ENCODE data around the gene AS3MT. TPM values are rescaled to one million over a fixed set of nuclear protein-coding genes. Genes with fewer than 3 reads are reported as not detected.
"Not testable (repeated sequence)": the region's sequence is repeated elsewhere in the genome, so short reads cannot be mapped to it uniquely, and the experiment has no call there.

AS3MT gene
- polyA plus RNA-seq, 1 of the 3 experiments (the other 2 are of a cell fraction) = 9.0 TPM

- Histone ChIP-seq H3K4me2 (peak overlapping the region; percentile 56), H3K9ac (peak overlapping the region; percentile 7; the same call in 1 of the 2 replicates), H2AFZ (ENCODE audit: low read depth) (peak overlapping the region; percentile 53; the same call in 1 of the 2 replicates), H3K79me2 (ENCODE audit: insufficient read depth) (peaks cover 31% of the 10 kb centered on the region), H3K4me3 (ENCODE audit: low read depth in 2 of 2, low read length in 1 of 2) (peak overlapping the region in 1 of 2 experiments; percentile 14; a peak in 1 of 4 replicates), H3K4me1 (ENCODE audit: control insufficient read depth in 1 of 2, insufficient read depth in 2 of 2, low read depth in 1 of 2, low read length in 1 of 2) (peaks cover 2 to 18% of the 10 kb centered on the region in 2 experiments; a peak in 2 of 4 replicates), H3K27ac (ENCODE audit: low read depth in 2 of 2, low read length in 1 of 2) (peak overlapping the region; percentile 8 to 78; a peak in 3 of 4 replicates), H3F3A (replicated peaks; ENCODE audit: insufficient read depth) (peaks cover 13% of the 10 kb centered on the region)
- H3K9me2 ChIP-seq; DNase-seq; H3K9me3 ChIP-seq; H4K20me1 ChIP-seq (ENCODE audit: insufficient read depth); H3K27me3 ChIP-seq (ENCODE audit: insufficient read depth); H3K36me3 ChIP-seq (replicated peaks in 1 of 2; ENCODE audit: control insufficient read depth in 1 of 2, insufficient read depth in 2 of 2, low read length in 1 of 2); POLR2A ChIA-PET: not testable (repeated sequence)
- TF ChIP-seq MAX (IDR thresholded peaks at IDR 0.05; ENCODE audit: low read depth) (peak; percentile 65; the same call in 1 of the 2 replicates), YY1 (IDR thresholded peaks at IDR 0.05; ENCODE audit: low read depth) (peak; percentile 60; the same call in 1 of the 2 replicates), FOSL2 (IDR thresholded peaks at IDR 0.05; ENCODE audit: borderline replicate concordance, low read depth) (peak; percentile 91), PBX3 (IDR thresholded peaks at IDR 0.05) (peak; percentile 61), TCF12 (IDR thresholded peaks at IDR 0.05) (peak; percentile 81), JUND (IDR thresholded peaks at IDR 0.05) (peak; percentile 83)
- WGBS (ENCODE audit: low lambda C conversion rate) = 44% methylated on average over 11 of the region's 11 CpGs
- CTCF ChIA-PET = interaction anchor here (1.3 to 1.6 kb wide), 2 partner anchors 45 to 62 kb away, joined by 3 to 8 read pairs; partner anchors contain the start of gene CNNM2
Measured at GRCh38 chr10:102855731-102856436, 13.4 kb upstream of the AS3MT start.

- no peak for DNase-seq
- Histone ChIP-seq H3F3A (replicated peaks; ENCODE audit: insufficient read depth) (peaks cover 13% of the 10 kb centered on the region), H4K20me1 (ENCODE audit: insufficient read depth) (no peaks in the 10 kb centered on the region), H3K27me3 (ENCODE audit: insufficient read depth) (no peaks in the 10 kb centered on the region), H2AFZ (ENCODE audit: low read depth) (no peak overlapping the region), H3K9ac (no peak overlapping the region), H3K9me2 (no peaks in the 10 kb centered on the region), H3K4me1 (ENCODE audit: control insufficient read depth in 1 of 2, insufficient read depth in 2 of 2, low read depth in 1 of 2, low read length in 1 of 2) (peaks cover 2 to 18% of the 10 kb centered on the region in 2 experiments; a peak in 2 of 4 replicates), H3K79me2 (ENCODE audit: insufficient read depth) (peaks cover 31% of the 10 kb centered on the region), H3K9me3 (no peaks in the 10 kb centered on the region), H3K4me2 (peak overlapping the region; percentile 56; the same call in 1 of the 2 replicates), H3K27ac (ENCODE audit: low read depth in 2 of 2, low read length in 1 of 2) (peak overlapping the region; percentile 8 to 78; a peak in 2 of 4 replicates), H3K4me3 (ENCODE audit: low read depth in 2 of 2, low read length in 1 of 2) (no peak overlapping the region), H3K36me3 (replicated peaks in 1 of 2; ENCODE audit: control insufficient read depth in 1 of 2, insufficient read depth in 2 of 2, low read length in 1 of 2) (peaks cover 0 to 6% of the 10 kb centered on the region in 2 experiments)
- 89% methylated on average over 3 of the region's 3 CpGs for WGBS (ENCODE audit: low lambda C conversion rate)
- ChIA-PET POLR2A (no interaction called here), CTCF (no interaction called here)
- TF ChIP-seq NFIC (IDR thresholded peaks at IDR 0.05; ENCODE audit: borderline replicate concordance) = no peak
- TF ChIP-seq GATA2 (CRISPR knock-in tag; IDR thresholded peaks at IDR 0.05) = no peak
- TF ChIP-seq RAD21 (IDR thresholded peaks at IDR 0.05; ENCODE audit: low read length) = no peak
- TF ChIP-seq PBX3 (IDR thresholded peaks at IDR 0.05) = no peak
- no peak for TF ChIP-seq USF1 (IDR thresholded peaks at IDR 0.05; ENCODE audit: borderline replicate concordance, low read depth)
- TF ChIP-seq TEAD4 (IDR thresholded peaks at IDR 0.05; ENCODE audit: borderline replicate concordance, insufficient read depth) = no peak
- TF ChIP-seq TAF1 (IDR thresholded peaks at IDR 0.05; ENCODE audit: borderline replicate concordance, low read depth, low read length) = no peak
- no peak for TF ChIP-seq NRF1 (IDR thresholded peaks at IDR 0.05; ENCODE audit: low read depth, low read length)
- no peak for TF ChIP-seq RFX5 (IDR thresholded peaks at IDR 0.05; ENCODE audit: low read length)
- no peak for TF ChIP-seq EZH2phosphoT487 (IDR thresholded peaks at IDR 0.05; ENCODE audit: borderline replicate concordance, low read depth)
Measured at GRCh38 chr10:102856758-102857424, 12.4 kb upstream of the AS3MT start.

All from SK-N-SH (cell line).